CD4-positive, alpha-beta T cell (primary cell): ENCODE results near the gene PAMR1. TPM values are rescaled to one million over a fixed set of nuclear protein-coding genes. Genes with fewer than 3 reads are reported as not detected.

Experiments
- ATAC-seq: fragments of 200-7000 bp; cut with Tn5 transposase; one replicate; pipeline ENCODE4 v1.10.0; 2022; ENCODE audit warnings: mild to moderate bottlenecking; ENCODE audit not compliant: poor library complexity
- CTCF ChIA-PET: fragments of 350-600 bp; sonication (Branson Sonifier 250); formaldehyde crosslinking; loops from one replicate; lab custom pipeline; 2021; ENCODE audit warnings: antibody characterized with exemption, inconsistent platforms; lab: Charles Lee
- POLR2A ChIA-PET: fragments of 350-600 bp; sonication (Branson Sonifier 250); formaldehyde crosslinking; loops from one replicate; lab custom pipeline; 2021; ENCODE audit warnings: antibody characterized with exemption, inconsistent platforms; lab: Charles Lee
- DNase-seq, 14 experiments: peaks; one replicate each; pipeline ENCODE4 v3.0.0-alpha.2; 2013 to 2020; ENCODE audit warnings: mixed read lengths in 2 of 14
- H3K27ac ChIP-seq, 2 donors: one replicate each; pipeline versions ENCODE4 v1.5.1 to v1.7.0; 2013; ENCODE audit warnings: low read length in 2 of 2, low read depth in 1 of 2, mild to moderate bottlenecking in 1 of 2
- H3K27me3 ChIP-seq, 2 experiments: 1 replicate in 1 of 2; 2 replicates in 1 of 2; pipeline versions ENCODE4 v1.6.1 to v1.7.0; 2013; ENCODE audit warnings: low read length in 2 of 2, control low read depth in 1 of 2, mild to moderate bottlenecking in 1 of 2, moderate library complexity in 1 of 2; ENCODE audit not compliant: insufficient read depth in 2 of 2, control insufficient read depth in 1 of 2
- H3K36me3 ChIP-seq: one replicate; pipeline ENCODE4 v1.6.1; 2013; ENCODE audit warnings: low read length, control low read depth; ENCODE audit not compliant: insufficient read depth
- H3K4me1 ChIP-seq: one replicate; pipeline ENCODE4 v1.6.1; 2013; ENCODE audit warnings: low read length, control low read depth; ENCODE audit not compliant: insufficient read depth
- H3K4me3 ChIP-seq: one replicate; pipeline ENCODE4 v1.5.1; 2013; ENCODE audit warnings: mild to moderate bottlenecking, low read length, moderate library complexity
- H3K9me3 ChIP-seq, 2 experiments: 1 replicate in 1 of 2; 2 replicates in 1 of 2; pipeline versions ENCODE4 v1.6.1 to v1.7.0; 2013; ENCODE audit warnings: low read length in 2 of 2, mild to moderate bottlenecking in 2 of 2, control low read depth in 1 of 2, moderate library complexity in 1 of 2; ENCODE audit not compliant: control insufficient read depth in 1 of 2, insufficient read depth in 1 of 2
- H3K27ac Mint-ChIP-seq: one replicate; pipeline ENCODE4 v1.8.0; 2020; ENCODE audit warnings: mixed read lengths
- H3K27me3 Mint-ChIP-seq: one replicate; pipeline ENCODE4 v1.8.0; 2021; ENCODE audit warnings: mixed read lengths
- H3K36me3 Mint-ChIP-seq: one replicate; pipeline ENCODE4 v1.8.0; 2021; ENCODE audit warnings: low read depth, mixed read lengths
- H3K4me1 Mint-ChIP-seq: one replicate; pipeline ENCODE4 v1.8.0; 2021; ENCODE audit warnings: low read depth, mixed read lengths
- H3K4me3 Mint-ChIP-seq: one replicate; pipeline ENCODE4 v1.8.0; 2020; ENCODE audit warnings: mild to moderate bottlenecking, mixed read lengths
- H3K9me3 Mint-ChIP-seq: one replicate; pipeline ENCODE4 v1.8.0; 2020; ENCODE audit warnings: mixed read lengths
- intact Hi-C, 2 experiments: fragments of 100-400 bp; cut with DNase I in 1 of 2; cut with micrococcal nuclease in 1 of 2; formaldehyde crosslinking; loops; one replicate each; pipeline versions ENCODE4 v1.15.1 to v1.9.0; 2023 to 2025; cut with DNase I, micrococcal nuclease
- total RNA-seq, 174 experiments: library from RNA in 2 of 174; stranded (reverse) in 2 of 174; gene quantifications; one replicate each; pipeline ENCODE4 v1.2.3 and lab custom pipeline; 2021 to 2026
- TF ChIP-seq, protein P1 (sequence below): fragments of 200-600 bp; IDR thresholded peaks from one replicate; pipeline ENCODE4 v1.8.0; 2022; ENCODE audit warnings: antibody characterized with exemption, mild to moderate bottlenecking

PAMR1 gene
- total RNA-seq, 2 experiments from 2014 or later = not detected

DNA sequence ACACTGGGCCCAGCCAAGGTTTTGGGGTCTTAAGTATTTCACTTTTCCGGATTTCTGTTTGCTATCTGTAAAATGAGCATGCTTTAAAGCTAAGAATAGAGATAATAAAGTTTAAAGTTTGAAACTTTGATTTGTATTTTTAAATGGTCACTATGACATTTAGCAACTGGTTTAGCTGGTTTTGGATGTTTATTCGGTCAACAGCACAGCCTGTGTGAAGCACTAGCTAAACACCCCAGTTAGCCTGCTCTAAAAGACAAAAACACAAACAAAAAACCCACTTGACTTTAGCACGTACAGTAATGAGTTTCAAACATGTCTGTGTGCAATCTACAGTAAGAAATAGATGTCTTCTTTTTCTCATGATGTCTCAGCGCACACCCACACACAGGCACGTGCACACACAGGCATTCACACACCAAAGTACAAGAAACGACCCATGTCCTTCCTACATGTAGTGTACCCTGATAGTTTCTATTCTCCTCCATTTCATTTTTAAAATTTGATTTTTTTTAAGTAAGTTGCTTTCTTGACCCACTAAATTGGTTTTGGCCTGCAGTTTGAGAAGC, 135.4 kb downstream of the PAMR1 start:
- H3K36me3 ChIP-seq = no peaks in the 10 kb centered on the region
- Mint-ChIP-seq H3K4me1 (peaks cover 26% of the 10 kb centered on the region), H3K27me3 (no peaks in the 10 kb centered on the region), H3K9me3 (no peaks in the 10 kb centered on the region), H3K36me3 (no peaks in the 10 kb centered on the region), H3K4me3 (no peak overlapping the region), H3K27ac (no peak overlapping the region)
- no peak overlapping the region for H3K4me3 ChIP-seq
- ChIA-PET CTCF (interaction anchor here (1.4 kb wide), 1 partner anchor 12 kb away, joined by 3 read pairs; no protein-coding TSS in a partner anchor), POLR2A (interaction anchor here (1.8 kb wide), 1 partner anchor 475 kb away, joined by 4 read pairs; no protein-coding TSS in a partner anchor)
- DNase-seq (no peak), ATAC-seq (no peak)
- peaks cover 19% of the 10 kb centered on the region for H3K4me1 ChIP-seq
- H3K27me3 ChIP-seq = no peaks in the 10 kb centered on the region
- intact Hi-C loops = loop anchor here (5.0 to 10.0 kb wide), 4 partner anchors 153 to 875 kb away; partner anchors contain the start of gene ELF5 (in 1 of the 2)
- TF ChIP-seq, protein P1, sequence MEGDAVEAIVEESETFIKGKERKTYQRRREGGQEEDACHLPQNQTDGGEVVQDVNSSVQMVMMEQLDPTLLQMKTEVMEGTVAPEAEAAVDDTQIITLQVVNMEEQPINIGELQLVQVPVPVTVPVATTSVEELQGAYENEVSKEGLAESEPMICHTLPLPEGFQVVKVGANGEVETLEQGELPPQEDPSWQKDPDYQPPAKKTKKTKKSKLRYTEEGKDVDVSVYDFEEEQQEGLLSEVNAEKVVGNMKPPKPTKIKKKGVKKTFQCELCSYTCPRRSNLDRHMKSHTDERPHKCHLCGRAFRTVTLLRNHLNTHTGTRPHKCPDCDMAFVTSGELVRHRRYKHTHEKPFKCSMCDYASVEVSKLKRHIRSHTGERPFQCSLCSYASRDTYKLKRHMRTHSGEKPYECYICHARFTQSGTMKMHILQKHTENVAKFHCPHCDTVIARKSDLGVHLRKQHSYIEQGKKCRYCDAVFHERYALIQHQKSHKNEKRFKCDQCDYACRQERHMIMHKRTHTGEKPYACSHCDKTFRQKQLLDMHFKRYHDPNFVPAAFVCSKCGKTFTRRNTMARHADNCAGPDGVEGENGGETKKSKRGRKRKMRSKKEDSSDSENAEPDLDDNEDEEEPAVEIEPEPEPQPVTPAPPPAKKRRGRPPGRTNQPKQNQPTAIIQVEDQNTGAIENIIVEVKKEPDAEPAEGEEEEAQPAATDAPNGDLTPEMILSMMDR = no peak
- no peaks in the 10 kb centered on the region for H3K9me3 ChIP-seq
- no peak overlapping the region for H3K27ac ChIP-seq

DNA sequence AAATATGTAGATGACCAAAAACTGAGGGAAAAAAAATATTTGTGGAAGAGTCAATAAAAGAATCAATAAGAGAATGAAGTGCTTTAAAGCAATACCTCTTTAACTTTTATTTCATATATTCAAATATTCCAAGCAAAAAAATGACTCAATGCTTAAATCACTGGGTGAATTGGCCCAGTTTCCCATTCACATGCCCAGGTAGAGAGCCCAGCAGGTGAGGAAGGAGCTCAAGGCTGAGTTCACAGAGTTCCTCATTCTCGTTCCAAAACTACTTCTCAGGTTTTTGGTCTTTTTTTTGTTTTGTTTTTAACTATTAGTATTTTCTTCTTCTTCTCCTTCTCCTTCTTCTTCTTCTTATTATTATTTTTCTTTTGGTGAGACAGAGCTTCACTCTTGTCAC, 136.3 kb downstream of the PAMR1 start:
- Histone ChIP-seq H3K27me3 (no peaks in the 10 kb centered on the region), H3K27ac (no peak overlapping the region), H3K9me3 (no peaks in the 10 kb centered on the region), H3K4me3 (no peak overlapping the region), H3K36me3 (no peaks in the 10 kb centered on the region), H3K4me1 (peaks cover 19% of the 10 kb centered on the region)
- peaks cover 26% of the 10 kb centered on the region for H3K4me1 Mint-ChIP-seq
- no peak for DNase-seq
- H3K36me3 Mint-ChIP-seq = no peaks in the 10 kb centered on the region
- ChIA-PET CTCF (interaction anchor here (1.1 to 1.4 kb wide), 2 partner anchors 11 to 85 kb away, joined by 3 read pairs; no protein-coding TSS in a partner anchor), POLR2A (no interaction called here)
- no peak for ATAC-seq
- no peak overlapping the region for H3K4me3 Mint-ChIP-seq
- no peaks in the 10 kb centered on the region for H3K27me3 Mint-ChIP-seq
- intact Hi-C loops = loop anchor here (5.0 to 10.0 kb wide), 3 partner anchors 152 to 302 kb away; no protein-coding TSS in a partner anchor
- no peaks in the 10 kb centered on the region for H3K9me3 Mint-ChIP-seq
- TF ChIP-seq, protein P1 = no peak
- no peak overlapping the region for H3K27ac Mint-ChIP-seq

DNA sequence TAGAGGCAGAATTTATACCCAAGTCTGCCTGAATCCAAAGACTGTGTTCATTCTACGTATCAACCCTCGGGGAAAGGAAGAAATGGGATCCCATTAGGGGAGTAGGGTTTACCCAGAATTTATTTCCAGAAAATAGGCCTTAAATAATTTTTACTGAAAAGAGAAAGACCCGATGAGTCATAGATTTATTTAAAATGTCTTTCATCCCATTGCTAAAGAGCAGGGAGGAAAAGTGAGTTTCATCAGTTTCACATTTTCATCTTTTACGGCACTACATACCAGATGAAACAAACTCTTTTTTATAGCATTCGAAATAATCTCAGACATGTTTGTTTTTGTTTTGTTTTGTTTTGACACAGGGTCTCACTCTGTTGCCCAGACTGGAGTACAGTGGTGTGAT, 137.4 kb downstream of the PAMR1 start:
- CTCF ChIA-PET = interaction anchor here (0.9 to 1.2 kb wide), 5 partner anchors 14 to 219 kb away, joined by 3 read pairs; no protein-coding TSS in a partner anchor
- TF ChIP-seq, protein P1 = no peak
- DNase-seq = no peak
- peaks cover 19% of the 10 kb centered on the region for H3K4me1 ChIP-seq
- no peaks in the 10 kb centered on the region for H3K27me3 ChIP-seq
- Mint-ChIP-seq H3K27me3 (no peaks in the 10 kb centered on the region), H3K4me3 (no peak overlapping the region), H3K4me1 (peaks cover 26% of the 10 kb centered on the region), H3K27ac (no peak overlapping the region), H3K9me3 (no peaks in the 10 kb centered on the region), H3K36me3 (no peaks in the 10 kb centered on the region)
- H3K4me3 ChIP-seq = no peak overlapping the region
- POLR2A ChIA-PET = interaction anchor here (0.6 to 0.7 kb wide), 2 partner anchors 589 to 1288 kb away, joined by 3 read pairs; no protein-coding TSS in a partner anchor
- H3K9me3 ChIP-seq = no peaks in the 10 kb centered on the region
- H3K36me3 ChIP-seq = no peaks in the 10 kb centered on the region
- no peak overlapping the region for H3K27ac ChIP-seq
- intact Hi-C loops = loop anchor here (1.0 to 10.0 kb wide), 4 partner anchors 151 to 457 kb away; no protein-coding TSS in a partner anchor
- ATAC-seq = no peak
